Measurements from ENCODE around the gene PRX. TPM values are rescaled to one million over a fixed set of nuclear protein-coding genes. Genes with fewer than 3 reads are reported as not detected.

Gene PRX
- total and polyA plus RNA-seq, 9 of the 15 experiments (the other 6 are each of a cell fraction or from before 2014, with no cell fraction given), result 0.65 to 3.5 (median 1.7) TPM; not detected in 2

DNA sequence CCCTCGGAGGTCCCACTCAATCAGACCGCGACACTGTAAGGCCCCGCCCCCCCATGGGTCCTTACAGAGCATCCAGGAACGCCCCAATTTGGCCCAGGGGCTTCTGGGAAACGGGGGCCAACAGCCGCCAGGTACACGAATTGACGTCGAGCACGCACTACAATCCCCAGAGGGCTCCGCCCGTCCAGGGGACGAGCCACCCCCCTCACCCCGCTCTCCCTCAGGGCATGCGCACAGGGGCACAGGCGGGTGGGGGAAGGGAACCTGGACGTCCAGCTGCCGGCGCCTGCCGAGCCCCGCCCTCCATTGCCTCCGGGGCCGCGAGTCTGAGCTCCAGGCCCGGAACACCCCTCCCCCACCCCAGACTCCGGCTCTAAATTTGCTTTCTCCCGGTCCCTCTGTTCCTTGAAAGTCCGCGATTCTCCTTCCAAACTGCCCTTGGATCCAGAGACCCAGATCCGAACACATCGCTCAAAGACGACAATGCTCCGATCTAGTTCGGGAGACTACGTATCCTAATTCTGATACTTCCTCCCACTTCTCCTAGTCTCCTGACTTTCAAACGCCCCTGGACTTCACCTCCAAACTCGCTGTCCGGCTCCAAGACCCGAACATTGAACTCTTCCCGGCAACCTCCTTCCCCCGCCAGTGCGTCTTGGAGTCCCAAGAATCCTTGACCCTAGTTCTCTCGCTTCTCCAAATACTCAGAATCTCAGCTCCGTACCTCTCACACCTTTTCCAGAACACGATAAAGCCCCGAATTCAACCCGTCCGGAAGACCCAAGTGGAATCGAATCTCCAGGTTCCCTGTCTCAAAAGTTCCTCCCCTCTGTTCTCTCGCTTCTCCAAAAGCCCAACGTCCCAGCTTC lies 30.2 kb upstream of the PRX start (continued):
- peak; percentile 87 for TF ChIP-seq NR2C2 (CRISPR knock-in tag; IDR thresholded peaks at IDR 0.05)
- TF ChIP-seq NR2C2 (tag; IDR thresholded peaks at IDR 0.05), result peak; percentile 85
- TF ChIP-seq MXI1 (IDR thresholded peaks at IDR 0.05; ENCODE audit: low read depth, low read length), result no peak
- TF ChIP-seq ZNF224 (CRISPR knock-in tag; IDR thresholded peaks at IDR 0.05), result no peak
- TF ChIP-seq ZNF134 (CRISPR knock-in tag; conservative IDR thresholded peaks at IDR 0.05), result no peak
- no peak for TF ChIP-seq ZFX (CRISPR knock-in tag; IDR thresholded peaks at IDR 0.05)
- TF ChIP-seq CBFB (CRISPR knock-in tag; IDR thresholded peaks at IDR 0.05), result no peak
- no peak for TF ChIP-seq DMBX1 (CRISPR knock-in tag; IDR thresholded peaks at IDR 0.05; ENCODE audit: borderline replicate concordance)
- TF ChIP-seq HDAC2 (IDR thresholded peaks at IDR 0.05), result no peak
- TF ChIP-seq SMARCA4 (IDR thresholded peaks at IDR 0.05), result no peak; the same call in 1 of the 2 replicates
- peak; percentile 48; the same call in 1 of the 2 replicates for TF ChIP-seq GTF2F1 (IDR thresholded peaks at IDR 0.05; ENCODE audit: low read depth, low read length)
- TF ChIP-seq HIVEP1 (CRISPR knock-in tag; IDR thresholded peaks at IDR 0.05), result no peak
- no peak; the same call in 1 of the 2 replicates for TF ChIP-seq SUPT5H (IDR thresholded peaks at IDR 0.05)
- TF ChIP-seq, protein P1, sequence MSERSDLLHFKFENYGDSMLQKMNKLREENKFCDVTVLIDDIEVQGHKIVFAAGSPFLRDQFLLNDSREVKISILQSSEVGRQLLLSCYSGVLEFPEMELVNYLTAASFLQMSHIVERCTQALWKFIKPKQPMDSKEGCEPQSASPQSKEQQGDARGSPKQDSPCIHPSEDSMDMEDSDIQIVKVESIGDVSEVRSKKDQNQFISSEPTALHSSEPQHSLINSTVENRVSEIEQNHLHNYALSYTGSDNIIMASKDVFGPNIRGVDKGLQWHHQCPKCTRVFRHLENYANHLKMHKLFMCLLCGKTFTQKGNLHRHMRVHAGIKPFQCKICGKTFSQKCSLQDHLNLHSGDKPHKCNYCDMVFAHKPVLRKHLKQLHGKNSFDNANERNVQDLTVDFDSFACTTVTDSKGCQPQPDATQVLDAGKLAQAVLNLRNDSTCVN (CRISPR knock-in tag; IDR thresholded peaks at IDR 0.05), result no peak; the same call in 1 of the 2 replicates
- TF ChIP-seq MYNN (IDR thresholded peaks at IDR 0.05), result no peak
- TF ChIP-seq MYNN (CRISPR knock-in tag; IDR thresholded peaks at IDR 0.05), result no peak
- peak; percentile 93; the same call in 1 of the 2 replicates for TF ChIP-seq POLR2AphosphoS2 (IDR thresholded peaks at IDR 0.05; ENCODE audit: low read length)
- no peak for TF ChIP-seq WHSC1 (IDR thresholded peaks at IDR 0.05; ENCODE audit: low read length)
- no peak for TF ChIP-seq RNF219 (CRISPR knock-in tag; IDR thresholded peaks at IDR 0.05)
- no peak for TF ChIP-seq SPI1 (IDR thresholded peaks at IDR 0.05; ENCODE audit: borderline replicate concordance, low read depth, low read length)
- TF ChIP-seq ZNF766 (CRISPR knock-in tag; conservative IDR thresholded peaks at IDR 0.05), result no peak
- no peak for TF ChIP-seq PYGO2 (tag; IDR thresholded peaks at IDR 0.05)
- no peak for TF ChIP-seq ZNF316 (IDR thresholded peaks at IDR 0.05)
- no peak for TF ChIP-seq ZSCAN32 (CRISPR knock-in tag; IDR thresholded peaks at IDR 0.05)
- no peak for TF ChIP-seq HBP1 (CRISPR knock-in tag; IDR thresholded peaks at IDR 0.05)
- TF ChIP-seq ZNF347 (CRISPR knock-in tag; IDR thresholded peaks at IDR 0.05; ENCODE audit: low read depth), result no peak
- TF ChIP-seq ELF2 (CRISPR knock-in tag; IDR thresholded peaks at IDR 0.05), result no peak
- no peak for TF ChIP-seq GABPB2 (CRISPR knock-in tag; conservative IDR thresholded peaks at IDR 0.05)
